ENCODE data around the gene PPP4R3A.
"Not testable (repeated sequence)": the region's sequence is repeated elsewhere in the genome, so short reads cannot be mapped to it uniquely, and the experiment has no call there.

PPP4R3A gene

GRCh38 chr14:91436266-91436665, 73.8 kb downstream of the PPP4R3A start:
- DNase-seq = not testable (repeated sequence)

- no peak for DNase-seq
Observed at GRCh38 chr14:91429385-91429784, 80.7 kb downstream of the PPP4R3A start.

- not testable (repeated sequence) for DNase-seq
Observed at GRCh38 chr14:91428931-91429330, 81.2 kb downstream of the PPP4R3A start.

- not testable (repeated sequence) for DNase-seq
Observed at GRCh38 chr14:91425531-91425944, 84.6 kb downstream of the PPP4R3A start.

GRCh38 chr14:91424813-91425530, 85.1 kb downstream of the PPP4R3A start:
- no peak for DNase-seq

GRCh38 chr14:91420686-91421085, 89.4 kb downstream of the PPP4R3A start:
- no peak for DNase-seq

- no peak for DNase-seq
Observed at GRCh38 chr14:91419451-91419850, 90.7 kb downstream of the PPP4R3A start.

- DNase-seq = peak; percentile 73
Observed at GRCh38 chr14:91419044-91419397, 91.1 kb downstream of the PPP4R3A start.

- DNase-seq = peak; percentile 86
Observed at GRCh38 chr14:91418387-91419043, 91.6 kb downstream of the PPP4R3A start.

- DNase-seq = peak; percentile 58
Observed at GRCh38 chr14:91417983-91418386, 92.1 kb downstream of the PPP4R3A start.

GRCh38 chr14:91417120-91417982, 92.8 kb downstream of the PPP4R3A start, which contains the start of gene CCDC88C:
Gene CCDC88C, minus strand, starts transcription at chr14:91417820. Its CDS starts 130 bp downstream, at chr14:91417690.
- DNase-seq = peak; percentile 75

GRCh38 chr14:91416744-91417119, 93.4 kb downstream of the PPP4R3A start:
- no peak for DNase-seq

- peak; percentile 85 for DNase-seq
Observed at GRCh38 chr14:91415794-91416743, 94.0 kb downstream of the PPP4R3A start.

- DNase-seq = no peak
Observed at GRCh38 chr14:91414475-91414833, 95.7 kb downstream of the PPP4R3A start.

GRCh38 chr14:91413547-91414474, 96.3 kb downstream of the PPP4R3A start:
- no peak for DNase-seq

GRCh38 chr14:91412939-91413338, 97.2 kb downstream of the PPP4R3A start:
- DNase-seq = no peak

- peak; percentile 39 for DNase-seq
Observed at GRCh38 chr14:91410771-91411536, 99.2 kb downstream of the PPP4R3A start.

- DNase-seq = peak; percentile 72
Observed at GRCh38 chr14:91409928-91410718, 100.0 kb downstream of the PPP4R3A start.

- DNase-seq = not testable (repeated sequence)
Observed at GRCh38 chr14:91409240-91409639, 100.9 kb downstream of the PPP4R3A start.
